HepG2 (cell line): ENCODE measurements around the gene ZC3H4. TPM values are rescaled to one million over a fixed set of nuclear protein-coding genes. Genes with fewer than 3 reads are reported as not detected.

ENCODE experiments used
- HOXA5 ChIP-seq: sonication (generic); formaldehyde crosslinking; IDR thresholded peaks from 2 replicates; pipeline ENCODE4 v1.4.0; 2020; ENCODE audit warnings: missing genetic modification reagents
- JUN ChIP-seq: sonication (generic); formaldehyde crosslinking; IDR thresholded peaks from 2 replicates; pipeline ENCODE4 v1.4.0; 2020; ENCODE audit warnings: mild to moderate bottlenecking, missing genetic modification reagents
- JUNB ChIP-seq: sonication (generic); formaldehyde crosslinking; IDR thresholded peaks from 2 replicates; pipeline ENCODE4 v1.8.0; 2022; ENCODE audit warnings: missing genetic modification reagents, mild to moderate bottlenecking, borderline replicate concordance
- KDM4B ChIP-seq: sonication (generic); formaldehyde crosslinking; IDR thresholded peaks from 2 replicates; pipeline ENCODE4 v1.4.0; 2020; ENCODE audit warnings: missing genetic modification reagents
- KLF9 ChIP-seq: IDR thresholded peaks from 2 replicates; pipeline ENCODE4 v1.6.1; 2016; ENCODE audit warnings: low read depth
- MAFK ChIP-seq, 2 experiments: IDR thresholded peaks in 1 of 2; conservative IDR thresholded peaks in 1 of 2; 2 replicates each; pipeline ENCODE4 v1.6.1; 2011; ENCODE audit warnings: improper control_type of control experiment in 2 of 2, low read length in 2 of 2
- MIXL1 ChIP-seq: IDR thresholded peaks from 2 replicates; pipeline ENCODE4 v1.6.1; 2016
- NFKB2 ChIP-seq: sonication (generic); formaldehyde crosslinking; IDR thresholded peaks from 2 replicates; pipeline ENCODE4 v1.4.0; 2020; ENCODE audit warnings: missing genetic modification reagents, borderline replicate concordance
- SSRP1 ChIP-seq: IDR thresholded peaks from 2 replicates; pipeline ENCODE4 v1.6.1; 2016; ENCODE audit warnings: control low read depth
- TCF7L2 ChIP-seq: IDR thresholded peaks from 2 replicates; pipeline ENCODE4 v1.6.1; 2011; ENCODE audit warnings: mild to moderate bottlenecking, low read depth, low read length, moderate library complexity
- ZFP62 ChIP-seq: sonication (generic); formaldehyde crosslinking; IDR thresholded peaks from 2 replicates; pipeline ENCODE4 v1.4.0; 2020; ENCODE audit warnings: missing genetic modification reagents
- ZNF367 ChIP-seq: sonication (generic); formaldehyde crosslinking; IDR thresholded peaks from 2 replicates; pipeline ENCODE4 v1.4.0; 2020; ENCODE audit warnings: missing genetic modification reagents, borderline replicate concordance
- ZNF547 ChIP-seq: sonication (generic); formaldehyde crosslinking; IDR thresholded peaks from 2 replicates; pipeline ENCODE4 v1.5.1; 2020; ENCODE audit warnings: mild to moderate bottlenecking, missing genetic modification reagents
- ZNF790 ChIP-seq: sonication (generic); formaldehyde crosslinking; IDR thresholded peaks from 2 replicates; pipeline ENCODE4 v1.8.0; 2022; ENCODE audit warnings: missing genetic modification reagents, mild to moderate bottlenecking, borderline replicate concordance
- polyA plus RNA-seq, 8 experiments: library from polyadenylated mRNA; depleted of rRNA in 3 of 8; stranded (reverse) in 7 of 8; unstranded in 1 of 8; fragments of >200 nt; fragmentation: Illumina TruSeq in 4 of 8; extraction: Trizol in 4 of 8; gene quantifications; 2 replicates each; pipeline versions ENCODE4 v1.2.1 to v1.2.3, GENCODE V29; 2011 to 2016; ENCODE audit warnings: low read depth in 4 of 8, missing spikeins in 1 of 8, mixed read lengths in 1 of 8; ENCODE audit not compliant: insufficient read depth in 1 of 8
- total RNA-seq, 5 experiments: library from RNA; depleted of rRNA; stranded (reverse); fragments of >200 nt; fragmentation: Illumina TruSeq; extraction: Trizol; gene quantifications; 2 replicates each; pipeline ENCODE4 v1.2.3, GENCODE V29; 2016; ENCODE audit warnings: low read depth in 1 of 5
- TF ChIP-seq, protein P1 (sequence below): sonication (generic); formaldehyde crosslinking; IDR thresholded peaks from one replicate; pipeline ENCODE4 v1.5.1; 2020; ENCODE audit warnings: mild to moderate bottlenecking, missing genetic modification reagents; ENCODE audit errors: not compliant biosample characterization
- TF ChIP-seq, protein P2 (sequence below): sonication (generic); formaldehyde crosslinking; IDR thresholded peaks from 2 replicates; pipeline ENCODE4 v1.4.0; 2020; ENCODE audit warnings: missing genetic modification reagents, mild to moderate bottlenecking, borderline replicate concordance
- TF ChIP-seq, protein P3 (sequence below): sonication (generic); formaldehyde crosslinking; IDR thresholded peaks from 2 replicates; pipeline ENCODE4 v1.4.0; 2020; ENCODE audit warnings: mild to moderate bottlenecking, missing genetic modification reagents, borderline replicate concordance

The ZC3H4 gene
- total and polyA plus RNA-seq, 2 of the 13 experiments (the other 11 are each of a cell fraction or from before 2014, with no cell fraction given) = 1.8 to 10.7 TPM

DNA sequence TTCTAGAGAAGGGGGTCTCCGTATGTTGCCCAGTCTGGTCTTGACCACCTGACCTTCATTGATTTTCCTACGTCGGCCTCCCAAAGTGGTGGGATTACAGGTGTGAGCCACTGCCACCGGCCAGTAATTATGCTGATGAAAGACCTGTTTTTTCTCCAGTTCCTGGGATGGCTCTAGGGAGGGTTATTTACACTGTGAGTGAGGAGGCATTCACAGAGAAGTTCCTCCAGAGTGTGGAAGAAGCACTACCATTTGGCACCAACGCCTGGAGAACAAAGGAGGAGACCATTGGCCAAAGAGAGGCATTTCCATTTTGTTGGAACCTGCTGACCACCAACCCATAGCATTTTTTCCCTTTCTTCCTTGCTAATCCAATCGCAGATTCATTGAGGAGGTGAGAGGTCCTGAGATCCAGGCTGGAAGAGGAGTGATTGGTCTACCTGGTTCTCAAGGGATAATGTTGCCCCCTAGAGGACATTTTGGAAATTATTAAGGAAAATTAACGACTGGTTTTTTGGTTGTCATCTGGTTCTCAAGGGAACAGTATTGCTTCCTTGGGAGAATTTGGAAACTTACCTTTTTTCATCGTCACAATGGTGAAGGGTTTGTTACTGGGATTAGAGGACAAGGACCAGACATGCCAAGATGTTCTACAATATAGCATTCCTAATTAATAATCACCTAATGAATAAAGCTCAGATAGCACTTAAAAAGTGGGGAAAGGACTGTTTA is 11.5 kb upstream of the ZC3H4 start (continued):
- no peak for TF ChIP-seq TCF7L2
- no peak for TF ChIP-seq ZNF367
- TF ChIP-seq, protein P1, sequence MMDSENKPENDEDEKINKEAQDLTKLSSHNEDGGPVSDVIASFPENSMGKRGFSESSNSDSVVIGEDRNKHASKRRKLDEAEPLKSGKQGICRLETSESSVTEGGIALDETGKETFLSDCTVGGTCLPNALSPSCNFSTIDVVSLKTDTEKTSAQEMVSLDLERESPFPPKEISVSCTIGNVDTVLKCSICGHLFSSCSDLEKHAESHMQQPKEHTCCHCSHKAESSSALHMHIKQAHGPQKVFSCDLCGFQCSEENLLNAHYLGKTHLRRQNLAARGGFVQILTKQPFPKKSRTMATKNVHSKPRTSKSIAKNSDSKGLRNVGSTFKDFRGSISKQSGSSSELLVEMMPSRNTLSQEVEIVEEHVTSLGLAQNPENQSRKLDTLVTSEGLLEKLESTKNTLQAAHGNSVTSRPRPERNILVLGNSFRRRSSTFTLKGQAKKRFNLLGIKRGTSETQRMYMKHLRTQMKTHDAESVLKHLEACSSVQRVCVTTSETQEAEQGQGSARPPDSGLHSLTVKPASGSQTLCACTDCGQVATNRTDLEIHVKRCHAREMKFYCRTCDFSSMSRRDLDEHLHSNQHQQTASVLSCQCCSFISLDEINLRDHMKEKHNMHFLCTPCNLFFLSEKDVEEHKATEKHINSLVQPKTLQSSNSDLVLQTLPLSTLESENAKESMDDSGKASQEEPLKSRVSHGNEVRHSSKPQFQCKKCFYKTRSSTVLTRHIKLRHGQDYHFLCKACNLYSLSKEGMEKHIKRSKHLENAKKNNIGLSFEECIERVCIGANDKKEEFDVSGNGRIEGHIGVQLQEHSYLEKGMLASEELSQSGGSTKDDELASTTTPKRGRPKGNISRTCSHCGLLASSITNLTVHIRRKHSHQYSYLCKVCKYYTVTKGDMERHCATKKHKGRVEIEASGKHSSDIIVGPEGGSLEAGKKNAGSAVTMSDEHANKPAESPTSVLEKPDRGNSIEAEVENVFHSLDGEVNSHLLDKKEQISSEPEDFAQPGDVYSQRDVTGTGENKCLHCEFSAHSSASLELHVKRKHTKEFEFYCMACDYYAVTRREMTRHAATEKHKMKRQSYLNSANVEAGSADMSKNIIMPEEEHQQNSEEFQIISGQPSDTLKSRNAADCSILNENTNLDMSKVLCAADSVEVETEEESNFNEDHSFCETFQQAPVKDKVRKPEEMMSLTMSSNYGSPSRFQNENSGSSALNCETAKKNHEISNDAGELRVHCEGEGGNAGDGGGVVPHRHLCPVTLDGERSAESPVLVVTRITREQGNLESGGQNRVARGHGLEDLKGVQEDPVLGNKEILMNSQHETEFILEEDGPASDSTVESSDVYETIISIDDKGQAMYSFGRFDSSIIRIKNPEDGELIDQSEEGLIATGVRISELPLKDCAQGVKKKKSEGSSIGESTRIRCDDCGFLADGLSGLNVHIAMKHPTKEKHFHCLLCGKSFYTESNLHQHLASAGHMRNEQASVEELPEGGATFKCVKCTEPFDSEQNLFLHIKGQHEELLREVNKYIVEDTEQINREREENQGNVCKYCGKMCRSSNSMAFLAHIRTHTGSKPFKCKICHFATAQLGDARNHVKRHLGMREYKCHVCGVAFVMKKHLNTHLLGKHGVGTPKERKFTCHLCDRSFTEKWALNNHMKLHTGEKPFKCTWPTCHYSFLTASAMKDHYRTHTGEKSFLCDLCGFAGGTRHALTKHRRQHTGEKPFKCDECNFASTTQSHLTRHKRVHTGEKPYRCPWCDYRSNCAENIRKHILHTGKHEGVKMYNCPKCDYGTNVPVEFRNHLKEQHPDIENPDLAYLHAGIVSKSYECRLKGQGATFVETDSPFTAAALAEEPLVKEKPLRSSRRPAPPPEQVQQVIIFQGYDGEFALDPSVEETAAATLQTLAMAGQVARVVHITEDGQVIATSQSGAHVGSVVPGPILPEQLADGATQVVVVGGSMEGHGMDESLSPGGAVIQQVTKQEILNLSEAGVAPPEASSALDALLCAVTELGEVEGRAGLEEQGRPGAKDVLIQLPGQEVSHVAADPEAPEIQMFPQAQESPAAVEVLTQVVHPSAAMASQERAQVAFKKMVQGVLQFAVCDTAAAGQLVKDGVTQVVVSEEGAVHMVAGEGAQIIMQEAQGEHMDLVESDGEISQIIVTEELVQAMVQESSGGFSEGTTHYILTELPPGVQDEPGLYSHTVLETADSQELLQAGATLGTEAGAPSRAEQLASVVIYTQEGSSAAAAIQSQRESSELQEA = no peak
- no peak for TF ChIP-seq KLF9
- no peak for TF ChIP-seq MIXL1
- TF ChIP-seq JUN (CRISPR knock-in tag) = no peak
- TF ChIP-seq, protein P2, sequence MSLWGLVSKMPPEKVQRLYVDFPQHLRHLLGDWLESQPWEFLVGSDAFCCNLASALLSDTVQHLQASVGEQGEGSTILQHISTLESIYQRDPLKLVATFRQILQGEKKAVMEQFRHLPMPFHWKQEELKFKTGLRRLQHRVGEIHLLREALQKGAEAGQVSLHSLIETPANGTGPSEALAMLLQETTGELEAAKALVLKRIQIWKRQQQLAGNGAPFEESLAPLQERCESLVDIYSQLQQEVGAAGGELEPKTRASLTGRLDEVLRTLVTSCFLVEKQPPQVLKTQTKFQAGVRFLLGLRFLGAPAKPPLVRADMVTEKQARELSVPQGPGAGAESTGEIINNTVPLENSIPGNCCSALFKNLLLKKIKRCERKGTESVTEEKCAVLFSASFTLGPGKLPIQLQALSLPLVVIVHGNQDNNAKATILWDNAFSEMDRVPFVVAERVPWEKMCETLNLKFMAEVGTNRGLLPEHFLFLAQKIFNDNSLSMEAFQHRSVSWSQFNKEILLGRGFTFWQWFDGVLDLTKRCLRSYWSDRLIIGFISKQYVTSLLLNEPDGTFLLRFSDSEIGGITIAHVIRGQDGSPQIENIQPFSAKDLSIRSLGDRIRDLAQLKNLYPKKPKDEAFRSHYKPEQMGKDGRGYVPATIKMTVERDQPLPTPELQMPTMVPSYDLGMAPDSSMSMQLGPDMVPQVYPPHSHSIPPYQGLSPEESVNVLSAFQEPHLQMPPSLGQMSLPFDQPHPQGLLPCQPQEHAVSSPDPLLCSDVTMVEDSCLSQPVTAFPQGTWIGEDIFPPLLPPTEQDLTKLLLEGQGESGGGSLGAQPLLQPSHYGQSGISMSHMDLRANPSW (CRISPR knock-in tag) = no peak
- no peak for TF ChIP-seq NFKB2 (CRISPR knock-in tag)
- no peak for TF ChIP-seq KDM4B (CRISPR knock-in tag)
- TF ChIP-seq, protein P3, sequence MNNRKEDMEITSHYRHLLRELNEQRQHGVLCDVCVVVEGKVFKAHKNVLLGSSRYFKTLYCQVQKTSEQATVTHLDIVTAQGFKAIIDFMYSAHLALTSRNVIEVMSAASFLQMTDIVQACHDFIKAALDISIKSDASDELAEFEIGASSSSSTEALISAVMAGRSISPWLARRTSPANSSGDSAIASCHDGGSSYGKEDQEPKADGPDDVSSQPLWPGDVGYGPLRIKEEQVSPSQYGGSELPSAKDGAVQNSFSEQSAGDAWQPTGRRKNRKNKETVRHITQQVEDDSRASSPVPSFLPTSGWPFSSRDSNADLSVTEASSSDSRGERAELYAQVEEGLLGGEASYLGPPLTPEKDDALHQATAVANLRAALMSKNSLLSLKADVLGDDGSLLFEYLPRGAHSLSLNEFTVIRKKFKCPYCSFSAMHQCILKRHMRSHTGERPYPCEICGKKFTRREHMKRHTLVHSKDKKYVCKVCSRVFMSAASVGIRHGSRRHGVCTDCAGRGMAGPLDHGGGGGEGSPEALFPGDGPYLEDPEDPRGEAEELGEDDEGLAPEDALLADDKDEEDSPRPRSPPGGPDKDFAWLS = no peak
- no peak for TF ChIP-seq ZNF790 (CRISPR knock-in tag)
- no peak for TF ChIP-seq JUNB (CRISPR knock-in tag)
- TF ChIP-seq MAFK (conservative IDR thresholded peaks at IDR 0.05 in 1 of 2, IDR thresholded peaks at IDR 0.05 in 1 of 2; ENCODE audit: low read length in 2 of 2) = no peak
- TF ChIP-seq ZNF547 (CRISPR knock-in tag) = no peak
- TF ChIP-seq ZFP62 (CRISPR knock-in tag) = no peak
- no peak for TF ChIP-seq HOXA5 (CRISPR knock-in tag)
- TF ChIP-seq SSRP1 (CRISPR knock-in tag) = 0 out of 2 replicates have a peak, but pooled peaks have one; percentile 29
